HG03442 (cell line): ENCODE measurements around the gene MDFIC.

Source experiments
- ATAC-seq: cut with Tn5 transposase; IDR thresholded peaks from one replicate; pipeline ENCODE4 v1.9.1; 2021; ENCODE audit warnings: mild to moderate bottlenecking, moderate library complexity; ENCODE audit not compliant: unreplicated experiment

MDFIC gene

GRCh38 chr7:114988755-114989375 is 67.0 kb downstream of the MDFIC start:
- no peak for ATAC-seq

GRCh38 chr7:114989531-114989930 is 67.6 kb downstream of the MDFIC start:
- ATAC-seq = no peak

DNA sequence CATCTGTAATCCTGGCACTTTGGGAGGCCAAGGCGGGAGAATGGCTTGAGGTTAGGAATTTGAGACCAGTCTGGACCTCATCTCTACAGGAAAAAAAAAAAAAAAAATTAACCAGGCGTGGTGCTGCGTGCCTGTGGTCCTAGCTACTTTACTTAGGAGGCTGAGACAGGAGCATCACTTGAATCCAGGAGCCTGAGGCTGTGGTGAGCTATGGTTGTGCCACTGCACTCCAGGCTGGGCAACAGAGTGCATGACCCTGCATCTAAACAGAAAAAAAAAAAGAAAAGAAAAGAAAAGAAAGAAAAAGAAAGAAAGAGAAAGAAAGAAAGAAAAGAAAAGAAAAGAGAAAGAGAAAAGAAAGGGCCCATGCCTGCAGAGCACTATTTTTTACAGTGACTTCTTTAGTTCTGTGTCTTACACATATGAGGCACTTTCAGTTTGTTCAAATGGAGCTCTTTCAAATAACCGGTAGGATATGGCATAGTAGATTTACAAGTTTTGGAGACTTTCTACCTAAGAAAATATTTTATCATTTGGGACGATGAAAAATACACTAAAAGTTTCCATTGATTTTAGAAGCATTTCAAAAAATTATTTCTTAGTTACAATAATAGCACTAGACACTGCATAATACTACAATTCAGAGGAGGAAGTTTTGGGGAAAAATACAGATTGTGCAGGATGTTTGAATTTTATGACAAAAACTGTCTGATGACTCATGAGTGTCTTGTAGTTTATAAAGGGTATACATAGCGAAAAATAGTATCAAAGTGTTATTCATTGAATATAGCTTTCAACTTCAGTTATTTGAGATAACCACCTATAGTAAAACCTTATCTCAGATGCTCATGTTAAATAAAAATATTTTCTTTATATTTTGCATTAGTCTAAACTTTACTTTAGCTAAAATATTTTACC is 75.9 kb downstream of the MDFIC start:
- ATAC-seq = peak; percentile 54

DNA sequence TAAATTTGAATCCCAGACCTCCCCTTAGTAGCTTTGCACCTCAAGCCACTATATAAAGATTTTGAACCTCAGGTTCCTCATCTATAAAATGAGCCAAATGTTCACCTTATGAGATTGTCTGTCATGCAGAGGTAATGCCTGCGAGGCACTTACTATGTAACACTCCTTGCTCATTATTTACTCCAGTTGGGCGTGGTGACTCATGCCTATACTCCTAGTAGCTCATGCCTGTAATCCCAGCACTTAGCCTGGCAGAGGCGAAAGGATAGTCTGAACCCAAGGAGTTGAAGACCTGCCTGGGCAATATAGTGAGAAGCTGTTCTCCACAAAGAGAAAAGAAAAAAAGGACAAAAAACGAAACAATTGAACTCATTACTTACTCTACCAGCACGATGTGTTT is 82.2 kb downstream of the MDFIC start:
- no peak for ATAC-seq

DNA sequence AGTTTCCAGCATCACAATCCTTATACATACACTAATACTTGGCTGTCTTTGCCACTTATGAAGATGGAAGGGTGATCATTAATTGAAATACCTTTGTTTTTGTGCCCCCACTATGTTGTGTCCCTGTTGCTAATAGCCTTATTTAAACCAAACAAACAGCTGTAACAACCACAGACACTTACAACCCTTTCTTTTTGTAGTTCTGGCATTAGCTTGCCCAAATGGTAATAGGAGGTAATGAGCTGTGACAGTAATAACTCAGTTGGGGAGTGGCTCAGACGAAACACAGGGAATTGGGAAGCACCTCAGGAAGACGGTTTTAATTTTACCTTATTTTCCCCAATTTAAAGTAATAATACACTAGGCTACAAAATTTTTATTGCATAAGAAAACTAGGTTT is 83.4 kb downstream of the MDFIC start:
- ATAC-seq = no peak

GRCh38 chr7:115005953-115006352 is 84.1 kb downstream of the MDFIC start:
- ATAC-seq = no peak

DNA sequence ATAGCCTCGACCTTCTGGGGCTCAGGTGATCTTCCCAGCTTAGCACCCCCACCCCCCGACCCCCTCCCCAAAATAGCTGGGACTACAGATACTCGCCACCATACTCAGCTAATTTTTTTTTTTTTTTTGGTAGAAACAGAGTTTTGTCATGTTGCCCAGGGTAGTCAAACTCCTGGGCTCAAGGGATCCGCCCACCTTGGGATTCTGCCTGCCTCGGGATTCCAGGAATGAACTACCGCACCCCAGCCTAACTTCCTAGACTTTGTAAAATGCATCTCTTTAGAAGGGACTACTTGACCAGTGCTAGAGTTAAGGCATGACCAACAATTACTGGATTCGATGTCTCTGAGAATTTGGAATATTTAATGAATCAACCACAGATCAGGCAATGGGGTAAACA is 85.9 kb downstream of the MDFIC start:
- ATAC-seq = no peak

- peak; percentile 61 for ATAC-seq
Observed at GRCh38 chr7:115008465-115009114, 86.7 kb downstream of the MDFIC start.

DNA sequence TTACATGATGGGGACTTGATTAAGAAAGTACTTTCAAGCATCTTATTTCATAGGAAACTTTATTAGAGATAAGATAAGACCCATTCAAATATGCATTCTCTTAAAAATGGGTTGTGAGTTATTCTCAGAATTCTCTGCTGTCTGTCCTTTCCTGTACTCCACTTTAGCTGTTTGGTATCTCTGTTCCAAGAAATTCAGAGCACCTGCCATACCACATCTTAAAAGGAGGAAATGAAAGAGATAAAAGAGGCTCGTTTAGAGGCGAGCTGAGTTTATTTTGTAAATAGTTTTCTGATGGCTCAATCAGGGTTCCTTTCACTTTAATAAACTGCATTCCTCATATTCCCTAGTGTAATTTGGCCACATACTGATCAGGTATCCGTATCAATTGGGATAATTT is 87.2 kb downstream of the MDFIC start:
- ATAC-seq = peak; percentile 61

GRCh38 chr7:115009736-115010440 is 88.0 kb downstream of the MDFIC start:
- no peak for ATAC-seq

GRCh38 chr7:115010441-115010820 is 88.5 kb downstream of the MDFIC start:
- ATAC-seq = no peak

DNA sequence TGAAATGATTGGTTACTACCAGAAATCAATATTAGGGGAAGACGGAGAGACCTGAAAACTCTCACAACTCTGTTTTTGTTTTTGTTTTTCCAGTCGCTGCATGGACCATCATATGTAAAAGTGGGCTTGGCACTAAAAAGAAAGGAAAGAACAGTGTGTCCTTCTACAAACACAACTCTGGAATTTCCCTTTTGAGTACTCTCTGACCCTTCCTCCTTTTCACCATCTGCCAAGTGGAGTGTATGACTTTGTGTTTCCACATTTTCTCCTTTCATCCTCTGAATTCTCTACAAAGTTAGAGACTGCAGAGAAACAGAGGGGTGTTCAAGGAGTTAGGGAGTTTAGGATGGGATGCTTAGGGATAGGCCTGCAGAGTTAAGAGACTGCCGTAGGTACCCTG is 92.0 kb downstream of the MDFIC start:
- no peak for ATAC-seq

DNA sequence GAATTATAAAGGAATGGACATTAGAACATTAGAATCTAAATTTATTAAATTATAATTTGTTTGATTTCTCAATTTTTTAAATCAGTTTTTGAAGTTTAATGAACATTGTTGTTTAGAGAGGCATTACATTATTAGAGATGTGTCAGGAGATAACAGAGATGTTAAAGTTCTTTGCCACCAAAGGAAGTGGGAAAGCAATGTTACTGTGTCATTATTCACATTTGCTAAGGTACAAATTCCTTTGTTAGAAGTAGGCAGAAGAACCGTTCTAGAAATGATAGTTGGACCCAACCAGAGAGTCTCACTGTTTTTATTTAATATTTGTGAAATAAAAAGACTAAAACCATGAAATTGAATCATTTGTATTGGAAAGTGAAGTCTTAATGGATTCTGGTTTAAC is 92.9 kb downstream of the MDFIC start:
- ATAC-seq = no peak

DNA sequence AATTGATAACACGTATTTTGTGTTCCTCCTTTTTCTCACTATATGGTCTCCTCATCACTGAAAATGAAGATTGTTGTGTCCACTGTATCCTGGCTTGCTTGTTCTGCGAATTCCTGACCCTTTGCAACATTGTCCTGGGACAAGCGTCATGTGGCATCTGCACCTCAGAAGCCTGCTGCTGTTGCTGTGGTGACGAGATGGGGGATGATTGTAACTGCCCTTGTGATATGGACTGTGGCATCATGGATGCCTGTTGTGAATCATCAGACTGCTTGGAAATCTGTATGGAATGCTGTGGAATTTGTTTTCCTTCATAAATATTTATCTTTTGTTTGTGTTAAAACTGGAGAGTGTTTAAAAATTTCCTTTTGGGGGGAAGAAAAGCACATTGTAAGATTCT is 93.7 kb downstream of the MDFIC start:
- ATAC-seq = no peak

DNA sequence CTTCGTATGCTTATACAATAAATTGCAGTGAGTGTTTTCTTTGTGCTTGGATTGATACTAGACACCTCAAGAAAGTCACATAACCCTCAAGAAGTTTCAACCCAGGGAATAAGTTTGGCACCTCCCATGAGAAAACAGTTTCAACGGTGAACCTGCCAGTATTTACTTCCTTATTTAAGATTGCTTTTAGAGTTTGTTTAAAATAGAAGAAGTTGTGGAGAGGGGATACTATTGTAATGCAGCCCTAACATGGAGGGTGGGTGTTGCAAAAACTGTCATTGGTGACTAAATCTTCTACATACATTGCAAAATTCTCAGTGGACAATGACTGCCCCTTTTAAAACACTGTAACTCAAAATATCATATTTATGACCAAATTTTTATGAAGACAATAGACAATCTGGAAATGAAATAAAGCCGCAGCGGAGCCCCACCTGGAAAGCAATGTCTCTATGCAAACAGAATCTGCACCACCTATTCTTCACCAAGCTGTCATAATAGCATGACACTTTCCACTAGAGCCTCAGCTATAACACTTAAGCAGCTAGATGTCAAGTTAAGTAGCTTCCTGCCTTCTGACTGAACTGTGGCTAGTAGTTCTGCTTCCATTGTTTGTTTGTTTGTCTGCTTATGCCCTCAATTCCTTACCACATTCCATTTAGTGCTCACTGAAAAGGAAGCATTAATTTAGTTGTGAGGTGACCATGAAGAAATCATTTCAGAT is 98.2 kb downstream of the MDFIC start:
- no peak for ATAC-seq

- no peak for ATAC-seq
Observed at GRCh38 chr7:115023219-115023618, 101.3 kb downstream of the MDFIC start.

DNA sequence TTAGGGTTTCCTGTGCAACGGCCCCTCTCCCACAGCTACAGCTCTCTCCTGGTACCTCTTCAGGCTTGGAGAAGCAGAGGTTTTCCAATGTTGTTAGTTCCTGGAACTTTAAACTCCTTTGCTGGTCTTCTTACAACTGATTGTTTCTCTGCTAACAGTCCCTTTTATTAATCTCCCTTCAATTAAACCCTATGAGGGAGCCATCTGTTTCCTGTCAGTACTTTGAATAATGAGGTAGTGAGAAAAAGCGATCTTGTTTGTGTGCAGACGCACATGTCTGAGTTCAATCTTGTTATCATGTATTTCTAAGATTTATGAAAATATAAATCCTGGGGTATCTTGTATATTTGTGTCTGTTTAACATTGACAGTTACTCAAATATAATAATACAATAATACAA is 102.4 kb downstream of the MDFIC start:
- ATAC-seq = no peak

DNA sequence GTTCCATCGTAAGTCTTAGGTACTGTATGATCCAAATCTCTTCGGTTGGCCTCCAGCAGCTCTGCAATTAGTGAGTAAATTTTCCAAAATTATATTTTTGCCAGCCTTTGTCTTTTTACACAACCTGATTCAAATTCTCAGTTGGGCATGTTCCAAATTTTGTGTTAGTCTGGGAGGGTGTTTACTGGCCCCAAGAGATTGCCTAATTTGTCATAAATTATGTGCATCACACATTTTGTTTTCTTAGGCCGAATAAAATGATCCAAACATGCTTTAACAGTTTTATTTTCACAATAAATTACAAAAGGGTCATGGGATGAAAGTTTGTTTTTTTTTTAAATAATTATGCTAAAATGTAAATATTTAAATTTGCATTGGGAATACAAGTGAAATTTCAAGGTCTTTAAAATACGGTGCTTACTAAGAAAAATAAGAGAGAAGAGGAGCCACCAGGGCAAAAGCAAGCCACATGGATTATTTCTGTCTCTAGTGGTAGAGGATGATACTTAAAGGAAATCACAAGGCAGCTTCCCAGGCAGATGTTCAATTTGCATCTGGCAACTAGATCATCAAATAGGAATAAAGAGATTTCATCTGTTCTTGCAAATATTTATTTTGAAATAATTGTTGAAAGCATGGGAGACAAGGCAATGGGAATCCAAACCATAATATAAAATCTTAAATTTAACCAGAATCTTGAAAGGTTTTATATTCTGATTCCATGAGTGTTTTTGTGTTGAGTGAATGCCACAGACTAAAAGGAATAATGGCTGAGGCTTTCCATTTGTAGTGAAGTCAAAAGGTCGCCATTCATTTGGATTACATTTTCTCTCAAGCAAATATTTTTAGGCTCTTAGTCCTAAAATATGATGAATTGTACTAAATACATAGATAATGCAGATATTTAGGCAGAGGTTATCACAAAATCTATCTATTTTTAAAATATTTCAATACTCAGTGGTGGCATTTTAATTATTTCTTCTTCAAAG is 111.1 kb downstream of the MDFIC start:
- no peak for ATAC-seq

DNA sequence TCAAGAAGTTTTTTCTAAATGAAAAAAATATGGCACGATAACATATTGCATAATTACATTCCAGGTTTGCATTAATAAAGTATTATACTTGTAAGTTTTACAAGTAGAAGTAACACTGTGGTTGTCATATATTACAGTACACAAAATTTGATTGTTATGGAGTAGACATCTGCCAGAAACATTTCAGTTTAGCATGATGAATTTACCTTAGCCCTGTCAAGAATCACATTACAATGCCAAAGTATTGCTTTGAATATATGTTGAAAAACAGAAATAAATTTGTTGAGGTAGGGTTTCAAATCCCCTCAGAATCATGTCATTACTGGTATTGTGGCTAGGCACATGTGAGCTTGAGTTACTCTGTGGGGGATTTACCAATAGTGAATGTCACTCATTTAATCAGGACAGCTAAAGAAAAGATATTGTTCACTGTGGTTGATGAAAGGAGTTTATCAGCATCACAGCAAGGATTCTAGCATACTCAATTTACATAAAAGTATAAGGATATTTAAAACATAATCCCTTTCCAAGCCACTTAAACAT is 112.1 kb downstream of the MDFIC start:
- no peak for ATAC-seq
